GM18511 (cell line): ENCODE results near the gene AKT2.

ENCODE experiments used
- ATAC-seq: cut with Tn5 transposase; IDR thresholded peaks from one replicate; pipeline ENCODE4 v1.9.1; 2021; ENCODE audit warnings: mild to moderate bottlenecking, moderate library complexity; ENCODE audit not compliant: unreplicated experiment

Gene AKT2

DNA sequence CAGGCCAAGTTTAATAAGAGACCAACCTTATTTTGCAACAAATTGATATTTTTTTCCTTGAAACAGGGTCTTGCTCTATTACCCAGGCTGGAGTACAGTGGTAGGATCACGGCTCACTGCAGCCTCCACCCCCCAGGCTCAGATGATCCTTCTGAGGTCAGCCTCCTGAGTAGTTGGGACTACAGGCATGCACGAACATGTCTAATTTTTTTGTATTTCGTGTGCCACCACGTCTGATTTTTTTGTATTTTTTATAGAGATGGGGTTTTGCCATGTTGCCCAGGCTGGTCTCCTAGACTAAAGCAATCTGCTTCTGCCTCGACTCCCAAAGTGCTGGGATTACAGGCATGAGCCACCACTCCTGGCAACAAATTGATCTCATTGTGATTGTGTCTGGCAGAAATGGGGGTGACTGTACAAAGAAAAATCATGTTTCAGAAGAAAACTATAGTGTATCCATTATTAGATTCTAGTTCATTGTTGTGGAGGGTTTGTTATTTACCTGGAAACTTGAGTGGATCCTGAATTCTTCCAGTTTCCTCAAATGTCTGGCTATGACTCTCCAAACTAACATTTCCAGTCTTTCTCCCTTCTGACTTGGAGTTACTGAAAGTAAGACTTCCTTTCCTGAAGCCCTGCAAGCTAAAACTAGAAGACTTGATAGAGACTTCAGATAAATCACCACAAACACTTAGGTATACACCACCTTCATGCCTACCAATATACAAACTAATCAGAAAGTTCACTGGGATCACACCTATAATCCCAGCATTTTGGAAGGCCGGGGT lies 17.3 kb upstream of the AKT2 start:
- ATAC-seq = no peak

DNA sequence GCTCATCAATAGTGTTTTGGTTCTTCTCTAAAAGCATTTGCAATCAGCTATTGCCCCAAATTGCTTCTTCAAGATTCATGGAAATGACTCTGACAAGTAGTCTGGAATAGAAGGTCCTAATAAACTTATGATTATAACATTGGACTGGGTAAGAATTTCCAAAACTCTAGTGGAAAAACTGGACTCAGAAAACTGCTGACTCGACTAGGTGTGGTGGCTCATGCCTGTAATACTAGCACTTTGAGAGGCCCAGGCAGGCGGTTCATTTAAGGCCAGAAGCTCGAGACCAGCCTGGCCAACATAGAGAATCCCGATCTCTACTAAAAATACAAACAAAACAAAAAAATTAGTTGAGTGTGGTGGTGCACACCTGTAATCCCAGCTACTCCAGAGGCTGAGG lies 15.5 kb upstream of the AKT2 start:
- ATAC-seq = no peak

DNA sequence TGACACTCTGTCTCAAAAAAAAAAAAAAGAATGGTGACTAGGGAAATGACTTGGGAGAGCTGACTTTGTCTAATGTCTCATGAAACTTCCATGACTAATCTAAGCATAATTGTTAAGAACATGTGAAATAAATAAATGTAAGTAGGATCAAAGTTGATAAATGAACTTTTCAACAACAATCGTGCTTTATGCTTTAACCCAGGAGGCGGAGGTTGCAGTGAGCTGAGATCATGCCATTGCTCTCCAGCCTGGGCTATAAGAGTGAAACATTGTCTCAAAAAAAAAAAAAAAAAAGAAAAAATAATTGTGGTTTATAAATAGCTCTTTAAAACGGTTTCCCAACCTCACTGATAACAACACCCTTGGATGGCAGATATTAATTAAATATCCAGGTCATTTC lies 12.9 kb upstream of the AKT2 start:
- ATAC-seq = no peak

DNA sequence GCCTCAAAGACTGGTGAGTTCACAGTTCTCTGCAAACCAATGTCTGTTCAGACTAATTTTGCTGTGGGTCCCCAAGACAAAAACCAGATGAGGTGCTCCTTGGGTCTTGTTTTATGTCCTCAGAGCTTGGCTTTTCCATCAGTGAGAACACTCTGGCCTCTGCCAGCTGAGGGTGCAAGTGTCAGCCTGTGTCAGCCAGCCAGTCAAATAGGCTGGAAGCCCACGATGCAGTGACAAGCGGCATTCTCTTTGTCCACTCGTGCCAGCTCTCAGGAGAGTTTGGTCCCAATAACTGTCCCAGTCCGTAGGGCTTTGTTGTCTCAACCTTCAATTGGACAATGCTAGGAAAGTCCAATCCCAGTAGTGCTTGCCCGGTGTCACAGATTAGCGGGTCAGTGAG lies 9.4 kb upstream of the AKT2 start:
- no peak for ATAC-seq

DNA sequence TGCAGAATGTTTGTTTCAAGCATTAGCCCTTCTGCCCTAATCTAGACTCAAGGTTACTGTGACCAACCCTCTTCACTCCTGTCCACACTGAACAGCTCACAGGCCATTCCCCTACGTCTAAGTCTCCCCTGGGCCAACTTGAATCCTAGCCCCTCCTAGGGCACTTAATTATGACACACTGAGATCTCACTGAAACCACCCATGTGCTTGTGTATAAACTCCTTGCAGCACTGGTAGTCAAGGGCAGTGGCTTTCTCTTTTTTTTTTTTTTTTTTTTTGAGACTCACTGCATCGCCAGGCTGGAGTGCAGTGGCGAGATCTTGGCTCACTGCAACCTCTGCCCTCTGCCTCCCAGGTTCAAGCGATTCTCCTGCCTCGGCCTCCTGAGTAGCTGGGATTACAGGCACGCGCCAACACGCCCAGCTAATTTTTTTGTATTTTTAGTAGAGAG lies 1.9 kb upstream of the AKT2 start:
- no peak for ATAC-seq

DNA sequence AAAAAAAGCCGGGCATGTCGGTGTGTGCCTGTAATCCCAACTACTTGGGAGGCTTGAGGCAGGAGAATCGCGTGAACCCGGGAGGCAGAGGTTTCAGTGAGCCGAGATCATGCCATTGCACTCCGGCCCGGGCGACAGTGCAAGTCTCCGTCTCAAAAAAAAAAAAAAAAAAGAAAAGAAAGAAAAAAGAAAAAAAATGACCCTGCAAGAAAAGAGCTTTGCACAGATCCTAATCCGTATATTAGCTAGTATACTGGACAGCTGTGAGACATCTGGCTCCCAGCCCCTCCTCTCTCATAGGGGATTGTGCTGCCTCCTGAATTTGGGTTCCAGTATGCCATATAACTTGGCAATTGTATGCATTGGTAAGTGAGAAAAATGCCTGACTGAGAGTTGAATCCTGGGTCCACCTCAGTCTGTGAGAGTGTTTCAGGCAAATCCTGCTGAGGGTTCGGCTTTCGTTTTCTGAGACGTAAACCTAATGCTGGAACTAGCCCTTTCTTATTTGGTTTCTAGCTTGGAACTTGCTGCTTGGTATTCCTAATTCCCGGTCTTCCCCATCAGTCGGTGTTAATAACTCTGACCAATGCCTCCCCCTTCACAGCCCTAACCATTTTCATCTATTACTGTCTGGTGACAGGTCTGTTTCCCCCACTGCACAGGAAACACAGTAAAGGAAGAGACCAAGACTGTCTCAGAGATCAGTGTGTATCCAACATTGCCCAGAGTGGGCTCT lies 1.3 kb upstream of the AKT2 start:
- ATAC-seq = no peak

DNA sequence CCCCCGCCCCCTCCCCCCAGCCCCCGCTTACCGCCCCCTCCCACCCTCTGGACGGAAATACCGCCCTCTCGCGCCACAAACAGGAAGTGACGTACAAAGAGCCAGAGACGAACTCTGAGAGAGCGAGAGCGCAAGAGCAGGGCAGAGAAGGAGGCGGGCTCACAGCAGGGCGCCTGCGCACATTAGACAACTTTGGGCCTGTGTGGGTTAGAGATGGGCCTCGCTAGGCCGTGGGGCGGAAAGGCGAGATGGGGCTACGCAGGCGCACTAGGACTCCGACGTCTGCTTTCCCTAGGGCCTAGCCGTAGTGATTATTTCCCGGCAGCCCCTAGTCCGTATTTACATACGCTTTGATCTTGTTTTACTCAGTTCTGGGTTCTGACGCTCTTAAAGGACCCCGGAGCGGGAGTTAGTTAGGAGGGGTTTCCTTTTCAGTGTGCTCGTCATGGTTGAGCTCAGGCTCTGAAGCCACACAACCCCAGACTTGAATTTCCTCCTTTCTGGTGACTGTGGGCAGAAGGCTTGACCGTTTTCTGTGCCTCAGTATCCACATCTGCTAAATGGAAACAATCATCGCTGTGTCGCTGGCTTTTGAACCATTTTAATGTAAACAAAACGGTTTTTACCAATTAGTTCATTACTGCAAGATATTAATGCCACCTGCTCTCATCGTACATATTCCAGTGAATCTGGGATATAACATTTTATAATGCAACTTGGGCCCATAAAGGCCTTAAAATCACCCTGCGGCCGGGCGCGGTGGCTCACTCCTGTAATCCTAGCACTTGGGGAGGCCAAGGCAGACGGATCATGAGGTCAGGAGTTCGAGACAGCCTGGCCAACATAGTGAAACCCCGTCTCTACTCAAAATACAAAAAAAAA lies 449 bp upstream of the AKT2 start:
- peak; percentile 80 for ATAC-seq

DNA sequence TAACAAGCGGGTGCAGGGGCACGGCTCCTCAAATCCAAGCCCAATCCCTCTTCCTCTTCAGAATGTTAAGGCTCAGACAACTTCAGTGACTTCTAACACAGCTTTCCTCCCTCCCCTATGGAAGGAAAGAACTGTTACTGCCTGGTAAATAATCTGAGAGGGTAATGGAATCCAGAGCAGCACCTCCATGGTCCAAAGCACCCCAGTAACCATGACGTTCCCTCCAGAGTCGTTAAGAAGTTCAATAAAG lies 969 bp downstream of the AKT2 start:
- ATAC-seq = no peak

DNA sequence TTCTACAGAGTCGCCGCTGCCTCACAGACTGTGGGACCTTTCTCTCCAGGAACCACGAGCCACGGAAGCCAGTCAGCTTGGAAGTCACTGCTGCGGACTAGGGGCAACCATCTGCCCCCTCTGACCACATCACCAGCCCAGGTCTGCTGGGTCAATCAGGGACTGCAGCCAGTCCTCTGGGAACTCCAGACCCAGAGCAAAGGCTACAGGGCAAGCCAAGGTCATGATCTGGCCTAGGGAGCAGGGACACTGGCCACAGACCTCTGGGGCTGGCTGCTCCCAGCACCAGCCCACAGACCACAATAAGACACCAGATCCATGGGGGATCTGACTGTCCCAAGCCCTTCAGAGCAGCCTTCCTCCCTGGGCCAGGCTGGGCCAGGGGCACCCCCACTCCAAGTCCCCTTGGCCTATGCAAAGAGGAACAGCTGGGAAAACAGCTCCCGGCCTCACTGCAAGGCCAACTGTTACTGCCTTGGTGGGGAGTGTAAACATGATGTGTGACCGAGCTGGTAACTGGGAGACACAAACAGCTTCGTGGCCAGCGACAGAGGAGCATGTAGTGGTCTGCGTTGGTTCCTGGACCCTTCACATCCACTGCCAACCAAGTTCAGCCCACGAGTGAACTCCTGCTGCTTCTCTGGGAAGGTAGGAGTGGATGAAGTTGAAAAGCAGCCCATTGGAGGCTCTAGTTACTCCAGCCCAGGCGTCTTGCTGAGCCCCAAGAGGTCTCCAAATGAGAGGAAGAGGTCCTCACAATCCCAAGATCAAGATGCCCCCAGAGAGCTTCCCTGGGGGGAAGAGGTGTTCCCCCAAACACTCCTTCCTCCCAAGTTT lies 1.5 kb downstream of the AKT2 start:
- no peak for ATAC-seq

DNA sequence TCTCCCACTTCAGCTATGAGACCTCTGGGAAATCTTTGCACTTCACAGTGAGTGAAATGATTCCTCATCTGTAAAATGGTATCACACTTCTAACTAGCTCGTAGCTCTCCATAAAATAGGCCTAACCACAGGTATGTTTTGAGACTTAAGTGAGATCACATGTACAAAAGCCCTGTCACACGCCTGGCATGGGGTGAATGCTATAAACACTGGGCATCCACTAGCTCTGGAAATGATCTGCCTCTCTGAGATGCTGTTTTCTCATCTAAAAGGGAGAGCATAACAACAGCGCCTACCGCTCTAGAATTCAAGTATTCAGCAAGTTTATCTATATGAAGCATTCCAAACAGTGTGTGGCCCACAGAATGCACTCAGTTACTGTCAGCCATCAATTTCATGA lies 2.2 kb downstream of the AKT2 start:
- no peak for ATAC-seq

DNA sequence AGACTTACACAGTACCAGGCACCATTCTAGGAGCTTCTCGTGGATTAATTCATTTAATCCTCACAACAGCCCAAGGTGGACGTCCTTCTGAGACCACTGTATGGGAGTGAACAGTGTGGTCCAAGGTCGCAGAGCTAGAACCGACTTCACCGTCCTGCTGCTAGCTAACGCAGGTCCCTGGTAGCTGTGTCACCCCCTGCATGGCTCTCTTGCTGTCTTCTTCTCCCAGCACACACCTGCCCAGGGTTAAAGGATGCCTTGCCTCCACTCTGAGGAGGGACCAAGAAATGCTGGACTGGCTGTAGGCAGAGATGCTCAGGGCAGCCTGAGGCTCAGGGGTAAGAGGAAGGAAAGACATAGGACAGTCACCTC lies 3.0 kb downstream of the AKT2 start:
- no peak for ATAC-seq

DNA sequence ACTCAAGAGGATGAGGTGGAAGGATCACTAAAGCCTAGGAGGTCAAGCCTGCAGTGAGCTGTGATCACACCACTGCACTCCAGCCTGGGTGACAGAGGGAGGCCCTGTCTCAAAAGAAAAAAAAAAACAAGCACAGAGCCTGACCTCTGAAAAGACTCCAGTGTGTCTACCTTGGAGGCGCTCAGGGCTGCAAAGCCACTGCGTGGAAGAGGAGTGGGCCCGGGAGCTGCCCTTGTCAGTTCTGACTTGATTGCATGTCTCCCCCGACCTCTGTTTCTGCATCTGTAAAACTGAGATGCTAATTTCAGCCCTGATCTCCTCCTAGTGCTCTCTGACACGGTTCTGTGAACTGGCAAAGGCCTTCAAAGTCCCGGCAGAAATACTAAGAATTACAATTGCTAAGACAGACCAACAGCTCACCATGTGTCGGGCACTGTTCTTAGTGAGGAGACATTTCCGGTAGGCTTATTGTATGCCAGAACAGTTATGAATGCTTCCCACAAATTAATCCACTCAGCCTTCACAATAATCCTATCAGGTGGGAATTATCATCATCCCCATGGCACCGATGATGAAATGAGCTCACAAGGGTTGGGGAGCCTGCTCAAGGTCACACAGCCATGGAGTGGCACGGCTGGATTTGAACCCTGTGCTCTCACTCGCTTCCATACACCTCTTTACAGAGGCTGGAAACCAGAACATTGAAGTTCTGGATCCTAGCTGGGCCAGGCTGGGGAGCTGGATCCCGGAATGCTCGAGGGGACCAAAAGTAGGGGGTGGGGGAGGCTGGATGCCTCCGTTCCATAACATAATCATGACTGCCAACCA lies 3.5 kb downstream of the AKT2 start:
- no peak for ATAC-seq

DNA sequence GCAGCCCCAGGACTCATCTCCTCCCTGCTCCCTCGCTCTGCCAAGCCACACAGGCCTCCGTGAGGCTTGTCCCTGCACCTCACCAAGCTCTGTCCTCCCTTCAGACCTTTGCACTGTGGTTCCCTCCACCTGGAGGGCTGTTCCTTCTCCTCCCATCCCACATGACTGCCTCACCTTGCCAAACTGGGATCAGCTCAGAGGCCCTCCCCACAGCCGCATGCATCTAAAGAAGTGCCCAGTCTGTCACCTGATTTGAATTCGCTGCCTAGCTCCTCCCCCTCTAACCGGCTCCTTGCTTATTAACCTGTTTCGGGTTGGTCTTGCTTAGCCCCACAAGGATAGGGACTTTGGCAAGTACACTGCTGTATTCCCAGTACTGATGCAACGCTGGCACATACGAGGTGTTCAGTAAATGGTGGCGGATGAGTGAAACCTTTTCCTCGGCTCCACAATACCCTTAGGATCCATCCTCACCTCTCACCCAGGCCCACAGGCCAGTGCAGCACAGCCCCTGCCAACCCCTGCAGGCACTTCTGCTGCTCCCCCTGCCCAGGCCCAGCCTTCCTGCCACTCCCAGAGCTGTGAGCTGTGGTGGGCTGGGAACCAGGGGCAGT lies 4.4 kb downstream of the AKT2 start:
- ATAC-seq = no peak

DNA sequence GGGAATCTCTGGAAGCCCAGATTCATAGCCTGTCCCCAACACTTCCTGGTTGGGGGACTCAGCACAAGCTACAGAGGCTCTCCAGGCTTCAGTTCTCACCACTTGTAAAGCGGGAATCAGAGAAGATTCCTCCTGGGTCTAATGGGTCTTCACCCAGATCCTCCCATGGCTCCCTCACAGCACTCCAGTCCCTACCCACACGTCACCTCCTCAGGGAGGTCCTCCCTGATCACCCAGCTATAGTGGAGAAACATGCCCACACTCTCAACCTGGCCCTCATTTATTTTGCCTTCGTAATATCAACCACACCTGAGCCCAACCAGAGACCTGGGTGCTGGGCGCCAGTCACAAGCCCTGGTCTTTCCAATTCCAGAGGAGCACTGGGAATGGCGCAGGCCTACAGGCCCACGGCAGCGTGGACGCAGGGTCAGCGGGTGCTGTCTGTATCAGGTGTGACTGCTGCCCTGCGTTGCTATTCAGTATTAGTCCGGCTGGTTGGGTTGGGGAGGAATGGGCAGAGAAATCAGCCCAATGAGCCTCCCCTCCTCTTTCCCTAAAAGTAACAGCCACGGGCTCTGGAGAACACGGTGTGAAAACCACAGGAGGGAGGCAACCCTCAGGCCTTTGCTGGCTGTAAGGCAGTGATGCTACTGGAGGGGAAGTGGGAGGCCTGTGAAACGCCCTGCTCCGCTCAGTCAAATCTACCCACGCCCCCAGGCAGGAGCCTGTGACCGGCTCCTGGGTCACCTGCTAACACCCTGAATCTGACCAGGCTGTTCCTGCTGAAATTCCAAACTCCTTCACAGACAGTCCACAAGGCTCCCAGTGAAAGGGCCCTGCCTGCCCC lies 5.2 kb downstream of the AKT2 start:
- no peak for ATAC-seq

DNA sequence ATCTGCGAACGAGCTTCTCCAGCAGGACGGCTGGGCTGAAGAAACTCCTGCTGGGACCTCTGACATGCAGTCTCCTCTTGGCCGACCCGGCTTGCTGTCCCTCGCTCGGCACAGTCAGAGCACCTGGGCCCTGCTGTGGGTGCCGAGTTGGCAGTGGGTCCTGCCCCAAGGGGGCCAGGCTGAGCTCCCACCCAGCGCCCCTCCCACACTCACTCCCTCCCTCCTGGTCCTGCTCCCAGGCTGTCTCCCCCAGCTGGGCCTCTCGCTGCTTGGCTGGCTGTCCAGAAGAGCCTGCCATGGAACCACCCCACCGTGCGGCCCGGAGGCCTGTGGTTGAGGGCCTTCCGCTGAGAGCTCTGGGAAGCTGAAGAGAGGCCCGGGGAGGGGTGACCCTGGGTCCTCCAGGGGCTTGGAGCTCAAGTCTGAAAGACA lies 6.0 kb downstream of the AKT2 start:
- no peak for ATAC-seq

DNA sequence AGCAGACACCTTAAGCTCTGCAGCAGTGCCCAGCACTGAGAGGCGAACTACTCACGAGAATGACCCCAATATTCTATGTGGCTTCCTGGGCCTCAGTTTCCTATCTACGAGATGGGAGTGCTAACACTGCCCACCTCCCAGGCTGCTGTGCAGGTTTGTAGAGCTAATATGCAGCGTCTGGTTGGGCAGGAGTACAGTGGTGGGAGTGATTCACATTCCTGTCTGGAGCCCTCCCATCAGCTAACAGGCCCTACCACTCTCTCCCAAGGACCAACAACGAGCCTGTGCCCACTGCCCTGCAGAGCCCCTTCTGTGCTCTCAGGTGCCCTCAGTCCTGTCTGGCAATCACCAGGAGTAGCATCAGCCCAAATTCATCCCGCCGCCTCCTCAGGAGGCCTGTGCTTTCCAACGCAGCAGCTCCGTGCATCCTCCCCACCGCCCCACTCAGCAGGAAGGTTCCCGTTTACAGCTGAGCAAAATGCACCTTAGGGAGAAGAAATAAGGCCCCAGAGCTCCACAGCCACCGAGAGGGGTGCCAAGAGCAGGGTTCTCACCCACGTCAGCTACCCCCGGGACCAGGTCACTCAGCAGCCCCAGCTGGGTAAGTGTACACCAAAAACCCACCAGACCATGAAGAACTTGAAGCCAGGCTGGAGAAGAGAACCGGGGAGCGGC lies 6.6 kb downstream of the AKT2 start:
- ATAC-seq = no peak

DNA sequence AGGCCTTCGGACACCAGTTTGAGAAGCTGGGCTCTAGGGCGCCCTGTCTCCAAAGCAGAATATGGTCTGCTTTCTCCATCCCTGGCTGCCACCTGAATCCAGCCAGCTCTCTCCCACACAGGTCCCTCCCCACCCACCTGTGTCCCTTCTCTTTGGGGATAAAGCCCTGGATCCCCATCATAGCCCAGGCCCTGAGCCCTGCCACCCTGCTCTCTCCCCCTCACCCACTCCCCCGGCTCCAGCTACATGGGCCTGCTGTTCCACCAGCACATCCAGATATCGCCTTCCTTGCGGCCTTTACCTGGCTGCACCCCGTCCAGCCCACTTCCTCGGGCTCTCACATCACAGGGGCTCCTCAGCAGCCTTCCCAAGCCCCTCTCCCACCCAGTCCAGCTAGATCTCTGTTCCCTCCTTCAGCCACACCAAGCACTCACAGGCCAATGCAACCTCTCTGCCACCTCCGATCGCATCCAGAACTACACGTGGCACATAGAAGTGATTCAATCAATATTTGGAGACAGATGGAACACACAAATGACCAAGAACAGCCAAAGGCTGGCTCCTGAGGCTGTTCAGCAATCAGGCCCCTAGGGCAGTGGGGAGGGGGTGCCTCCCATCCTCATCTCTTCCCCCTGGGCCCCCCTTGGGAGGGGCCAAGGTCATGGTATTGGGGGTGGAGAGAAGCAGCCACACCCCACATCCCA lies 7.6 kb downstream of the AKT2 start:
- ATAC-seq = no peak
